Endothelial cell of umbilical vein (primary cell): Measurements from ENCODE around the gene ZBTB26.

Experiments
- CTCF ChIP-seq, 2 donors: IDR thresholded peaks; 1 replicate in 1 of 2; 2 replicates in 1 of 2; pipeline ENCODE4 v1.5.1; 2011; ENCODE audit warnings: low read length in 2 of 2, mild to moderate bottlenecking in 2 of 2, moderate library complexity in 2 of 2, control low read depth in 1 of 2, inconsistent platforms in 1 of 2, low read depth in 1 of 2; ENCODE audit not compliant: insufficient read depth in 1 of 2; ENCODE audit errors: extremely low read depth in 1 of 2
- POLR2AphosphoS5 ChIP-seq: IDR thresholded peaks from 2 replicates; pipeline ENCODE4 v1.6.1; 2012; ENCODE audit warnings: low read depth, mild to moderate bottlenecking, control low read depth, low read length, moderate library complexity; ENCODE audit not compliant: insufficient read depth

DNA sequence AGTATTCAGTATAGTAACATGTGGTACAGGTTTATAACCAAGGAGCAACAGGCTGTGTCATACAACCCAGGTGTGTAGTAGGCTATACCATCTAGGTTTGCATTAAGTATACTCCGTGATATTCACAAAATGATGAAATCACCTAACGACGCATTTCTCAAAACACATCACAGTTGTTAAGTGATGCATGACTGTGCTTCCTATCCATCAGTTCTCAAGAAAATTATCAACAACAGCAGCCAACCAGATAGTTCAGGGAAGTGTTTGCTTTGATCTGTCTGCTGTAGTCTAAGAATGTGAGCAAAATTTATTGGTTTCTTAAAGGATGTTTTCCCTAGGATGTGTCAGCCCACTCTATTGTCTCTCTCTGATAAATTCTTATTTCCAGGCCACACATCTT, 7.4 kb downstream of the ZBTB26 start:
- TF ChIP-seq POLR2AphosphoS5 (no peak), CTCF (IDR thresholded peaks at IDR 0.05; ENCODE audit: extremely low read depth in 1 of 2, insufficient read depth in 1 of 2, low read depth in 1 of 2, low read length in 2 of 2) (no peak)
